ENCODE measurements around the gene PHTF2. TPM values are rescaled to one million over a fixed set of nuclear protein-coding genes. Genes with fewer than 3 reads are reported as not detected.

The PHTF2 gene
- polyA plus RNA-seq, 1 donor (not counting 4 experiments of a cell fraction or from before 2014, with no cell fraction given): 24.1 TPM

- H4K20me1 ChIP-seq (ENCODE audit: control insufficient read depth, extremely low read depth, insufficient read depth, low read length): no peaks in the 10 kb centered on the region
- no peaks in the 10 kb centered on the region for H3K79me2 ChIP-seq (ENCODE audit: control insufficient read depth, insufficient read depth, low read length)
- H3K36me3 ChIP-seq (ENCODE audit: control insufficient read depth in 2 of 2, extremely low read depth in 1 of 2, insufficient read depth in 2 of 2, low read length in 2 of 2): no peaks in the 10 kb centered on the region
- H3K9me3 ChIP-seq (ENCODE audit: control insufficient read depth, low read depth, low read length): no peaks in the 10 kb centered on the region
- no peak overlapping the region for H3K27ac ChIP-seq (ENCODE audit: control insufficient read depth, insufficient read depth, low read length)
- H3K4me1 ChIP-seq (ENCODE audit: control insufficient read depth, extremely low read depth, insufficient read depth, low read length): no peaks in the 10 kb centered on the region
- dilution Hi-C loops (cut with MboI; ENCODE audit: extremely low pct_ligation_motif_present, low sequenced_read_pairs): no loop called here
- no peak overlapping the region for H3K9ac ChIP-seq (ENCODE audit: control insufficient read depth, extremely low read depth, insufficient read depth, low read length)
- TF ChIP-seq CTCF (optimal IDR thresholded peaks at IDR 0.05 in 1 of 3, IDR thresholded peaks at IDR 0.05 in 1 of 3, conservative IDR thresholded peaks at IDR 0.05 in 1 of 3; ENCODE audit: extremely low read depth in 1 of 3, insufficient read depth in 2 of 3, low read length in 3 of 3) (no peak), EZH2 (IDR thresholded peaks at IDR 0.05; ENCODE audit: low read length) (no peak)
- no peak overlapping the region for H3K4me2 ChIP-seq (ENCODE audit: control insufficient read depth, extremely low read depth, insufficient read depth, low read depth, low read length)
- FAIRE-seq (no peak), DNase-seq (ENCODE audit: low read depth, low spot score) (no peak)
- H3K4me3 ChIP-seq (ENCODE audit: control insufficient read depth in 2 of 3, extremely low read depth in 1 of 3, insufficient read depth in 2 of 3, low read depth in 1 of 3, low read length in 3 of 3): no peak overlapping the region
- no peak overlapping the region for H2AFZ ChIP-seq (ENCODE audit: control insufficient read depth, low read length)
- no peaks in the 10 kb centered on the region for H3K9me1 ChIP-seq (ENCODE audit: control insufficient read depth, extremely low read depth, insufficient read depth, low read length)
- no peaks in the 10 kb centered on the region for H3K27me3 ChIP-seq (ENCODE audit: control insufficient read depth, extremely low read depth, insufficient read depth, low read length)
These were observed 83.3 kb downstream of the PHTF2 start for GRCh38 chr7:77881871-77882270.

- no peaks in the 10 kb centered on the region for H4K20me1 ChIP-seq (ENCODE audit: control insufficient read depth, extremely low read depth, insufficient read depth, low read length)
- dilution Hi-C loops (cut with MboI; ENCODE audit: extremely low pct_ligation_motif_present, low sequenced_read_pairs): no loop called here
- no peak overlapping the region for H3K27ac ChIP-seq (ENCODE audit: control insufficient read depth, insufficient read depth, low read length)
- TF ChIP-seq EZH2 (IDR thresholded peaks at IDR 0.05; ENCODE audit: low read length) (no peak), CTCF (optimal IDR thresholded peaks at IDR 0.05 in 1 of 3, IDR thresholded peaks at IDR 0.05 in 1 of 3, conservative IDR thresholded peaks at IDR 0.05 in 1 of 3; ENCODE audit: extremely low read depth in 1 of 3, insufficient read depth in 2 of 3, low read length in 3 of 3) (no peak)
- FAIRE-seq: no peak
- H3K79me2 ChIP-seq (ENCODE audit: control insufficient read depth, insufficient read depth, low read length): no peaks in the 10 kb centered on the region
- H3K27me3 ChIP-seq (ENCODE audit: control insufficient read depth, extremely low read depth, insufficient read depth, low read length): no peaks in the 10 kb centered on the region
- H3K9me1 ChIP-seq (ENCODE audit: control insufficient read depth, extremely low read depth, insufficient read depth, low read length): no peaks in the 10 kb centered on the region
- peaks cover 4% of the 10 kb centered on the region for H3K4me1 ChIP-seq (ENCODE audit: control insufficient read depth, extremely low read depth, insufficient read depth, low read length)
- no peak for DNase-seq (ENCODE audit: low read depth, low spot score)
- no peak overlapping the region for H3K4me2 ChIP-seq (ENCODE audit: control insufficient read depth, extremely low read depth, insufficient read depth, low read depth, low read length)
- H3K36me3 ChIP-seq (ENCODE audit: control insufficient read depth in 2 of 2, extremely low read depth in 1 of 2, insufficient read depth in 2 of 2, low read length in 2 of 2): no peaks in the 10 kb centered on the region
- no peak overlapping the region for H2AFZ ChIP-seq (ENCODE audit: control insufficient read depth, low read length)
- H3K9ac ChIP-seq (ENCODE audit: control insufficient read depth, extremely low read depth, insufficient read depth, low read length): no peak overlapping the region
- no peak overlapping the region for H3K4me3 ChIP-seq (ENCODE audit: control insufficient read depth in 2 of 3, extremely low read depth in 1 of 3, insufficient read depth in 2 of 3, low read depth in 1 of 3, low read length in 3 of 3)
- no peaks in the 10 kb centered on the region for H3K9me3 ChIP-seq (ENCODE audit: control insufficient read depth, low read depth, low read length)
These were observed 86.6 kb downstream of the PHTF2 start for GRCh38 chr7:77885155-77885554.
